Skin of body (tissue), 2 donors: ENCODE data around the gene PIK3R2. TPM values are rescaled to one million over a fixed set of nuclear protein-coding genes. Genes with fewer than 3 reads are reported as not detected.
"Not testable (repeated sequence)": the region's sequence is repeated elsewhere in the genome, so short reads cannot be mapped to it uniquely, and the experiment has no call there.

Experiments
- DNase-seq: peaks from one replicate; lab custom pipeline; 2025; lab: John Stamatoyannopoulos, UW
- total RNA-seq: library from RNA; depleted of rRNA; stranded (reverse); fragments of >200 nt; gene quantifications from one replicate; pipeline ENCODE4 v1.2.3, GENCODE V29; 2014

Gene PIK3R2
- total RNA-seq, 1 donor from 2014 or later = 7.7 TPM

DNA sequence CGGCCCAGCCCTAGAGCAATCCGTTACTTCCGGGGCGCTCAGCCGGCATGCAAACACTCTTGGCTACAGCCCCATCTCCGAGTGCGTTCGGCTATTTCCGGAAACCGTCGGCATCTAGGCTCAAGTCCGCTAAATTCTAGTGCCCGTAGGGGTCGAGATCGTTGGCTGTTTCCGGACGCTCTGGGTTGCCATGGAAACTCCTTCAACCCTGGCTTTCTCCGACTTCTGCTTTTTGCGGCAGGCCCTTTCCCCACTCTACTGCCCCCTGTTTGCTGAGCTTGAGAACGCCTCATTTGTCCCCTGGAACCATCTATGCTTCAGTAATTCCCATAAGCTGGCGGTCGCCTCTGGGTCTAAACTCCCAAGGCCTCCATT lies 534 bp upstream of the PIK3R2 start:
- peak; percentile 97 for DNase-seq

DNA sequence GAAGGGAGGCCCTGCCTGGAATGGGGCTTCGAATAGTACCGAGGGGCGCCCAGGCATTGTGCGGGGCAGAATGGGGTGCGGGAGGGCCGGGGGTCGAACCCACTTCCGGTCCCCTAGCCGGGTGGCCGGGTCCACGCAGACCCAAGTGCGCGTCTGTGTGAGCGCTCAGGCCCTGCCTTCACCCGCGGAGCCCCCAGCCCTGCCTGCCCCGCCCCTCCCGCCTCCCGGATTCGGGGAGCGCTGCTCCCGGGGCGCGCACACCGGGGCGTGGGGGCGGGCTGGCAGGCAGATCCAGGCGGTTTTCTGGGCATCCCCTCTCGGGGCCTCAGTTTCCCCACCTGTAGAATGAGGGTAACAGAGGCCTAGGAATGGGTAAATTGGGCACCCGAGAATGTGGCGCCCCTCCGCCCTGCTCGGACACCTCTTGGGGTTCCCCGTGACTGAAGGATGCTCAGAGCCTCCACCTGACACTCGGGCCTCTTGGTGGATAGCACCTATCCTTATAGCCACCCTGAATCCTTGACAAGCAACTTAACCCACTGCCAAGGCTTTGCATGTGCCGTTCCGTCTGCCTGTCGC lies 682 bp downstream of the PIK3R2 start:
- no peak for DNase-seq

DNA sequence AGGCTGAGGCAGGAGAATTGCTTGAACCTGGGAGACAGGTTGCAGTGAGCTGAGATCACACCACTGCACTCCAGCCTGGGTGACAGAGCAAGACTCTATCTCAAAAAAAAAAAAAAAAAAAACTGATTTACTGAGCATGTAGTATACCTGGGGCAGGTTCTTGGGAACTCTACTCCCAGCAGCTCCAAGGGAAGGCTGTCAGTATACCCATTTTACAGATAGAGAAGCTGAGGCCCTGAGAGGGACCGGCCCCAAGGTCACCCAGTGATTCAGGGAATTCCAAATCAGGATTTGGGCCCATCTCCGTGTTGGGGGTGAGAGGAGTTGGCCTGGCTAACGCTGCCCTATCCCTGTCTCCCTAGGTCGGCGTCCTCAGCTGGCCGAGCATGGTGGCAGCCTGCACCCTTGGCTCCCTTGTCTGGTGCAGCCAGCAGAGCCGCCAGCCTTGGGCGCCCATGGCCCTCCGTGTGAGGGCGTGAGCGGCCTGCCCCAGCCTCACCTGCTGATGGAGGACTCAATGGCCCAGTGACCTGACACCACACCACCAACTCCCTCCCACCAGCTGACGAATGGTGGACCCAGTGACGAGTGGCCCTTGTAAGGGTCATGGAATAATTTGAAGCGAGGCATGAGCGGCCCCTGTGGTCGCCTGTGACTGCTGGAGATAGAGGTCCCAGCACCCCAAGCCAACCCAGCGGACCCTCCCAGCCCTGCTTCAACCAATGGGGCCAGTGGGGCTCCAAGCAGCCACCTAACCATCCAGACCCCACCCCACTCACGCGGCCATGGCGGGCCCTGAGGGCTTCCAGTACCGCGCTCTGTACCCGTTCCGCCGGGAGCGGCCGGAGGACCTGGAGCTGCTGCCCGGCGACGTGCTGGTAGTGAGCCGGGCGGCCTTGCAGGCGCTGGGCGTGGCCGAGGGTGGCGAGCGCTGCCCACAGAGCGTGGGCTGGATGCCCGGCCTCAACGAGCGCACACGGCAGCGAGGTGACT lies 2.4 kb downstream of the PIK3R2 start:
- DNase-seq = no peak

DNA sequence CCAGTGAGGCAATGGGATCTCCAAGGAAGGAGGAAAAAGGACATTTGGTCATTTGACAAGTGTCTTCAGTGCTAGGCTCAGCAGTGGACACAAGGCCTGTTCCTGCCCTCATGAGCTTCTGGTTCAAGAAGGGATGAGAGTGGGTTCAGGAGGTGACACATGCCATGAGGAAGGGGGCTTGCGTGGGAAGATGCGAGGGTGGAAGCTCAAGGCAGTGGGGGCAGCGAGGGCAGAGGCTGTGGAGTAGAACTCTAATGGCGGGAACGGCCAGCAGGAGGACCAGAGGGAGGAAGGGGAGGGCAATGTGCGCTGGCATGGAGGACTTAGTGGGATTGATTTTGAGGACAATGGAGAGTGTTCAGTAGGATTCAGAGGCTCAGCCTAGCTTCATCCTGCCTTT lies 3.3 kb downstream of the PIK3R2 start:
- DNase-seq = no peak

DNA sequence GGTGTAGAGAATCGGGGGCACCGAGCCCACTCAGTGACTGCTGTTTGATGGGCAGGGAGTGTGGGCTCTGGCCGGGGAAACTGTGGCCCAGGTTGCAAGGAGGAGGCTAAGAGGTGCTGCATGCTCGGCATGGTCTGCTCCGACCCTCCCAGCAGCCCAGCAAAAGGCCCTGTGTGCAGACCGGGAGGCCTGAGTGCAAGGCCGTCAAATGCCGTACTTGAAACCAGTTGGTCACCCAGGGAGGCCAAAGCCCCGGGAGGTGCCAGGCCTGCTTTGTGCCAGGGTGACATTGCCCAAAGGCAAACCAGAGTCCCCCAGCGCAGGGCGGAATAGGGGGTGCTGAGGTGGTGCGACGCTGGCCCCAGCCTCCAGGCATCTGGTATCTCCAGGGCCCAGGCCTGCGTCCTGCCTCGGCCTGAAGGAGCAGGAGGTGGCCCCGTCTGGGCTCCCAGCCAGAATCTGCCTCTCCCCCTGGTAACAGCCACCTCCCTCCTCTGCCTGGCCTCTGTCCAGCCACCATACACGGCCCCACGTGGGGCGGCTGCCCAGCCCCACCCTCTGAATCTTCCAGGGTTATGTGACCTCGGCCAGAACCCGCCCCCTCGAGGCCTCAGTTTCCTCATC lies 4.0 kb downstream of the PIK3R2 start:
- DNase-seq = peak; percentile 57

DNA sequence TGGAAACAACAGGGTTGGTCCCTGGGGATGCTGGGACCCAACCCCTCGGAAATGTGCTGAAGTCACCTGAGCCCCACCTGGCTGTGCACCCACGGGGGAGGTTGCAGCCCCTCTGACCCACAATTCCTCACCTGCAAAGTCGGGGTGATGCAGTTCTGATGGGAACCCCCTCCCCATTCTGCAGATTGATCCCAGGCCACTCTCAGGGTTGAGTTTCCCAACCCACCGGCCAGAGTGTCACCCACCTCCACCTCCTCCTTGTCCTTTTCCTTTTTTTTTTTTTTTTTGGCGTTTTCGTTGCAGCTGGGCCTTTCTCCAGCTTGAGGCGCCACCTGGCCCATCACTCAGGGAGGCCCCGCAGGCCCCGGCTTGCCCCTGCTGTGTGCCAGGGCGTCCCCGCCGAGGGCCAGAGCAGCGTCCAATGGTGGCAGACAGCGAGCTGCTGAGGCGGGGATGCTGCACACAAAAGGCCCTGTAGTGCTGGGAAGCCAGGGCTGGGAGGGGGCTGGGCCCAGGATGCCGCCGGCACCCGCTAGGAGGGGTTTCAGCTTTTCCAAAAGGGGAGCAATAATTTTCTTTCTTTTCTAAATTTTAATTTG lies 4.6 kb downstream of the PIK3R2 start:
- no peak for DNase-seq

DNA sequence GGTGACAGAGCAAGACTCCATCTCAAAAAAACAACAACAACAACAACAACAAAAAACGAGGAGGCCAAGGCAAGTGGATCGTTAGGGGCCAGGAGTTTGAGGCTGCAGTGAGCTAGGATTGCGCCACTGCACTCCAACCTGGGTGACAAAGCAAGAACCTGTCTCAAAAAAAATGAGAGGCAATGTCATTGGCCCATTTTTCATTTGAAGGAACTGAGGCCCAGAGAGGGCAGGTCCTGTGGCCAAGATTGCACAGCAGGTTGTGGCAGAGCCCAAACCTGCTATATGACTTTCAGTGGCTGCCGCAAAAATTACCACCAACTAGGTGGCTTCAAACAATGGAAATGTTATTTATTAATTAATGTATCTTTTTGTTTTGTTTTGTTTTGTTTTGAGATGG lies 5.5 kb downstream of the PIK3R2 start:
- no peak for DNase-seq

DNA sequence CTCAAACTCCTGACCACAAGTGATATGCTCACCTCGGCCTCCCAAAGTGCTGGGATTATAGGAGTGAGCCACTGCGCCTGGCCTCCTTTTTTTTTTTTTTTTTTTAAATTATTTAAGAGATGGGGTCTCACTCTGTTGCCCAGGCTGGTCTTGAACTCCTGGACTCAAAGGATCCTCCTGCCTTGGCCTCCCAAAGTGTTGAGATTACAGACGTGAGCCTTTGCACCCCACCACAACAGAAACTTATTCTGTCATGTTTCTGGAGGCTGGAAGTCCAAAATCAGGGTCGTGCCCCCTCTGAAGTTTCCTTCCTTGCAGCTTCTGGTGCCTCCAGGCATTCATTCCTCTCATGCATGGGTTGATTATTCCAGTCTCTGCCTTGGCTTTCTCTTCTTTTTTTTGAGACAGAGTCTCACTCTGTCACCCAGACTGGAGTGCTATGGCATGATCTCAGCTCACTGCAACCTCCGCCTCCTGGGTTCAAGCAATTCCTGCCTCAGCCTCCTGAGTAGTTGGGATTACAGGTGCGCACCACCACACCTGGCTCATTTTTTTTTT lies 6.2 kb downstream of the PIK3R2 start:
- not testable (repeated sequence) for DNase-seq

DNA sequence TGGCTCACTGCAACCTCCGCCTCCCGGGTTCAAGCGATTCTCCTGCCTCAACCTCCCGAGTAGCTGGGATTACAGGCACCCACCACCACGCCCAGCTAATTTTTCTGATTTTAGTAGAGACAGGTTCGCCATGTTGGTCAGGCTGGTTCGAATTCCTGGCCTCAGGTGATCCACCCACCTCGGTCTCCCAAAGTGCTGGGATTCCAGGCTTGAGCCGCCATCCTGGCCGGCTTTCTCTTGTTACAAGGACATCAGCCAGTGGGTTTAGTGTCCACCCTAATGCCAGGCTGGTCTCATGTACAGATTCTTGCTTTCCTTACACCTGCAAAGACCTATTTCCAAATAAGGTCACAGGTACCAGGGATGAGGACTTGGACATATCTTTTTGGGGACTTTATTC lies 6.8 kb downstream of the PIK3R2 start:
- no peak for DNase-seq

DNA sequence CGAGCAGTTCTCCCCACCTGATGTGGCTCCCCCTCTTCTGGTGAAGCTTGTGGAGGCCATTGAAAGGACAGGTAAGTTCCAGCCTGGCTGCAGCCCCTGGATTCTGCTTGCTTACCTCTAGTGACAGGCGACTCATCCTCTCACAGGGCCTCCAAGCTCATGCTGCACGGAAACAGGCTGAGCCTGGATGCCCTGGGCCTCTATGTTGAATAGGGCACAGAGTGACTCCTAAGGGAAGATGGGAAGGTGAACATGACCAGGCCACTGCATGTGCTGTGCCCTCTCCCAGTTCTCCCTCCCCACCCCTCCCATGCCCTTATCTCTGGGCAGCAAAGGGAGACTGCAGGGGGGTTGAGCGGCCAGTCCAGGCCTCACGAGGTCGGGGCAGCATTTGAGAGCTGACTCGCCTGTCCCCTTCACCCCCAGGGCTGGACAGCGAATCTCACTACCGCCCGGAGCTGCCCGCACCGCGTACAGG lies 7.6 kb downstream of the PIK3R2 start:
- DNase-seq = no peak

DNA sequence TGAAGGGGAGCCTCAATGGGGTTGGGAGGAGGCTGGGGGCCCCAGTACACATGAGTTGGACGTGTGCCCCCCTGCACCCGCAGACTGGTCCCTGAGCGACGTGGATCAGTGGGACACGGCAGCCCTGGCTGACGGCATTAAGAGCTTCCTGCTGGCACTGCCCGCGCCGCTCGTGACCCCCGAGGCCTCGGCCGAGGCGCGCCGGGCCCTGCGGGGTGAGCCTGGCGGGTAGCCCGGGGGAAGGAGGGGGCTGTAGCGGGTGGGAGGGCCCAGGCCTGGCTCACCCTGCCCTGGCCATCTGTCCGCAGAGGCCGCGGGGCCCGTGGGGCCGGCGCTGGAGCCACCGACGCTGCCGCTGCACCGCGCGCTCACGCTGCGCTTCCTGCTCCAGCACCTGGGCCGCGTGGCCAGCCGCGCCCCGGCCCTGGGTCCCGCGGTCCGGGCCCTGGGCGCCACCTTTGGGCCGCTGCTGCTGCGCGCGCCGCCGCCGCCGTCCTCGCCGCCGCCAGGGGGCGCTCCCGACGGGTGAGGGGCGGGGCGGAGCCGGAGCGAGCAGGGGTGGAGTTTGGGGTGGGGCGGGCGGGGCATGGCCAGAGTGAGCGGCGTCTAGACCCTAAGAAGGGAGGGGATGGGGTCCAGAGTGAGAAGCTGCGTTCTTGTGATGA lies 8.1 kb downstream of the PIK3R2 start:
- DNase-seq = no peak

DNA sequence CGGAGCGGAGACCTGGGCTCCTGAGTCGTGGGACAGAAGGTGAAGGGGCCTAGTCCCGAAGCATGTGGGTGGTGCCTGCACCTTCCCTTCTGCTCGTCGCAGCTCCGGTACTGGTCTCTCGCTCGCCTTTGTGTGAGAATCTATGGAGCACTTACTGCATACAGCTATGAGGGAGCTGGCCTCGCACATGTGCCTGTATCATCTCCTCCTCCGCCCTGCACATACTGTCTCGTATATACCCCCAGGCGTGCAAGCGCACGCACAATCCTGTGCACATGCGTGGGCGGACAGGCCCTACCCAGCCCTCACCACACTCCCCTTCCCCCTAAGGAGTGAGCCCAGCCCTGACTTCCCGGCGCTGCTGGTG lies 8.7 kb downstream of the PIK3R2 start:
- no peak for DNase-seq

DNA sequence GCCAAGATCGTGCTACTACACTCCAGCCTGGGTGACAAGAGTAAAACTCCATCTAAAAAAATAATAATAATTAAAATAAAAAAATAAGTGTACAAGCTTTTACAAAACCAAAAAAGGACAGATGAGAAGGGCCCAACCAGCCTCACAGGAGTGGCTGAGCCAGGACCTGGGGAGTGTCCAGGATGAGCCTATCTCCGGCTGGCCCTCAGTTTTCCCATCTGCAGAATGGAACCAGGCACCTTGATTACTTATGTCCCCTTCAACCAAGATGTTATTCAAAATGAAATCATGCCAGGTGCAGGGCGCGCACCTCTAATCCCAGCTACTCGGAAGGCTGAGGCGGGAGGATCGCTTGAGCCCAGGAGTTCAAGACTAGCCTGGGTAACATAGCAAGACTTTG lies 11.1 kb downstream of the PIK3R2 start:
- DNase-seq = no peak

DNA sequence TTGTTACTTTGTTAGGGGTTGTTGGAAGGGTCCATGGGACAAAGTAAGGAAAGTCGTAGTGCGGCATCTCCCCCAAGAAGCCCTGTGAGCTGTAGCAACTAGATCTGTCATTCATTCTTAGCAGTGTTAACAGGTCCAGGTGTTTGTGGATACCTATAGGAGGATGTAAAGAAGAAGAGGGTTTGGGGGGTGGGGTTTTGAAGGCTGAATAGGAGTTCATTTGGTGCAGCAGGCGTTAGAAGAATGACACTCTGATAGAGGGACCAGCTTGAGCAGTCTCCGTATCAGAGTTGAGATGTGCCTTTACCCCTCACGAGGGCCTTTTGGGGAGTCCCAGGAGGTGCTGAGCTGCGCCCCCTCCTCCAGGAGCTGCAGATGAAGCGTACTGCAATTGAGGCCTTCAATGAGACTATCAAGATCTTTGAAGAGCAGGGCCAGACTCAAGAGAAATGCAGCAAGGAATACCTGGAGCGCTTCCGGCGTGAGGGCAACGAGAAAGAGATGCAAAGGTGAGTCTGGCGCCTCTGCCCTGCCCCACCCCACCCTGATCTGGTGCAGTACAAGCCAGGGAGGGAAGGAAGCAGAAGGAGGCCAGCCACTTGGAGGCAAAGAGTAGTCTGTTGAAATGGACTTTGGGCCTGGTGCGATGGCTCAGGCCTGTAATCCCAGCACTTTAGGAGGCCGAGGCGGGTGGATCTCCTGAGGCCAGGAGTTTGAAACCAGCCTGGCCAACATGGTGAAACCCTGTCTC lies 13.0 kb downstream of the PIK3R2 start:
- no peak for DNase-seq

DNA sequence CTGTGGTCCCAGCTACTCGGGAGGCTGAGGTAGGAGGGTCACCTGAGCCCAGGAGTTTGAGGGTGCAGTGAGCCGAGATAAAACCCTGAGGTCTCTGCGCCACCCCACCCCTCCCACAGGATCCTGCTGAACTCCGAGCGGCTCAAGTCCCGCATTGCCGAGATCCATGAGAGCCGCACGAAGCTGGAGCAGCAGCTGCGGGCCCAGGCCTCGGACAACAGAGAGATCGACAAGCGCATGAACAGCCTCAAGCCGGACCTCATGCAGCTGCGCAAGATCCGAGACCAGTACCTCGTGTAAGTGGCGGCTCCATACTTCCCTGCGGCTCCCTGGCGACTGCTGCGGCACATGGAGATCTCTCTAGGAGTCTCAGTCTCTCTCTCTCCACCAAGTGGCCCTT lies 14.0 kb downstream of the PIK3R2 start:
- no peak for DNase-seq

DNA sequence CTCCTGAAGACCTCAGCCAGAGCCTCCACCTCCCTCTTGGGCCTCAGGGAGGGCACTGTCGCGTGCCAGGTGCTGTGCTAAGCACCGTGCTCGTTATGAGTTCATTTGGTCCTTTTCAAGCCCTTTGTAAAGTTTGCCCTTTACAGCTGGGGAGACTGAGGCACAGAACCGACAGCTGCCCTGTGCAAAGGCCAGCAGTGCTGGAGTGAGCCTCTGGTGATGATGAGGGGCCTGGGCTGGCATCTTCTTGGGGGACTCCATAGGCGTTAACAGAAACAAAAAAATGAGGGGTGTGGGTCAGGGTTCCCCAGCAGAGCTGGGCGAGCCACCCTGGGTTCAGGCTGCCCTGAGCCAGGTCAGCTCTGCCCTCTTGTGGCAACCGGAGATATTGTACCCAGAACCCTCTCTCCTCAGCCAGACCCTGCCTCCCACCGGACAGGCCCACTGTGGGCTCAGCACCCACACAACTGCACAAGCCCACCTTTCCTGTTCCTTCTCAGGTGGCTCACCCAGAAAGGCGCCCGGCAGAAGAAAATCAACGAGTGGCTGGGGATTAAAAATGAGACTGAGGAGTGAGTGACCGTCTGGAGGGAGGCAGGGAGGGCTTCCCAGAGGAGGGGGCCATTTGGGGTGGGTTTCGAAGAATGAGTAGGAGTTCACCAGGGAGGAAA lies 15.1 kb downstream of the PIK3R2 start:
- DNase-seq = no peak

DNA sequence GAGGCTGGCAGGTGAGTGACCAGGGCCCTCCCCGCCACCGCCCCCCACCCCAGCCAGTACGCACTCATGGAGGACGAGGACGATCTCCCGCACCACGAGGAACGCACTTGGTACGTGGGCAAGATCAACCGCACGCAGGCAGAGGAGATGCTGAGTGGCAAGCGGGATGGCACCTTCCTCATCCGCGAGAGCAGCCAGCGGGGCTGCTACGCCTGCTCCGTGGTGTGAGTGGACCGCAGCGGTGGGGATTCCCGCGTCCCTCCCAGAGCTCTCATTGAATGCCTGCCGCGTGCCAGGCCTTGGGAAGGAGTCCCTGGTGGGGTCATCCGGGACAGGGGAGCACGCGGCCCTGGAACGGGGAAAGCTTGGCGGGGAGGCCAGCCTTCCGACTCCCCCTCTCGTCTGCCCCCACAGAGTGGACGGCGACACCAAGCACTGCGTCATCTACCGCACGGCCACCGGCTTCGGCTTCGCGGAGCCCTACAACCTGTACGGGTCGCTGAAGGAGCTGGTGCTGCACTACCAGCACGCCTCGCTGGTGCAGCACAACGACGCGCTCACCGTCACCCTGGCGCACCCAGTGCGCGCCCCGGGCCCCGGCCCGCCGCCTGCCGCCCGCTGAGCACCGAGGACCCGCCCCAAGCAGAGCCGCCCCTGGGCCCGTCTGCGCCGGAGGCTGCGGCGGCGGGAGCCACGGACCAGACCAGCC lies 15.9 kb downstream of the PIK3R2 start:
- DNase-seq = no peak

DNA sequence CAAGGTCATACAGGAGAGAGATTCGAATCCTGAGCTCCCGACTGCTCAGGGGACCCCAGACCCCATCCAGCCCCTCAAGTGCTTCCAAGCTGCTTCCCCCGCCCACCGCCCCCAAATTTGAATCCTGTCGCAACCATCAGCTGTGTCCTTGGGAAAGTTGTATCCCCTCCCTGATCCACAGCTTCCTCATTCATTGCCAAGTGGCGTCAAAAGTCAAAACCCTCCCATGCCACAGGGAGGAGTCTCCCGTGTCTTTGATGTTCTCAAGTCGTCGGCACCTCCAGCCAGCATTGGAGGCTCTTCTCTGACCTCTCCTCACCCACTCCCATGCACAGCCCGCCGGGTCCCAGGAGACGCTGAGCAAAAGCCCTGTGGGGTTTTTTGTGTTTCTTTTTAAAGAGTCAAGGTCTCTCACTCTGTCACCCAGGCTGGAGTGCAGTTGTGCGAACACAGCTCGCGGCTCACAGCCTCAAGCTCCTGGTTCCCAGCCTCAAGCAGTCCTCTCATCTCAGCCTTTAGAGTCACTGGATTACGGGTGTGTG lies 17.8 kb downstream of the PIK3R2 start:
- DNase-seq = no peak
